IMR-90 (cell line): ENCODE data around the gene RALGPS1. TPM values are rescaled to one million over a fixed set of nuclear protein-coding genes. Genes with fewer than 3 reads are reported as not detected.

Experiments
- ATAC-seq: fragments of 200-7000 bp; cut with Tn5 transposase; 2 replicates; pipeline ENCODE4 v1.9.1; 2020; ENCODE audit warnings: low read depth, mild to moderate bottlenecking, moderate library complexity
- BruUV-seq: library from RNA; stranded (reverse); fragments of 400-500 nt; replicated peaks from 2 replicates; lab custom pipeline; 2021; lab: Mats Ljungman, UMichigan
- CTCF ChIA-PET: fragments of 300-600 bp; formaldehyde crosslinking; extraction: SDS; loops from one replicate; lab custom pipeline; 2021; ENCODE audit warnings: antibody characterized with exemption; lab: Yijun Ruan, JAX
- POLR2A ChIA-PET: fragments of 300-600 bp; sonication (Branson Sonifier 250); formaldehyde crosslinking; loops from one replicate; lab custom pipeline; 2022; ENCODE audit warnings: antibody characterized with exemption; ENCODE audit not compliant: unreplicated experiment; lab: Charles Lee
- DNase-seq: peaks from one replicate; pipeline ENCODE4 v3.0.0; 2013
- H2AFZ ChIP-seq: replicated peaks from 2 replicates; pipeline ENCODE3; 2013; ENCODE audit warnings: low read length, mild to moderate bottlenecking; ENCODE audit not compliant: poor library complexity
- H2AK5ac ChIP-seq: 2 replicates; pipeline ENCODE4 v1.6.1; 2013; ENCODE audit warnings: low read depth, low read length, inconsistent platforms
- H2AK9ac ChIP-seq: replicated peaks from 2 replicates; pipeline ENCODE3; 2013; ENCODE audit warnings: mild to moderate bottlenecking, low read depth, low read length, moderate library complexity; ENCODE audit not compliant: poor library complexity
- H2BK120ac ChIP-seq: 2 replicates; pipeline ENCODE4 v1.6.1; 2013; ENCODE audit warnings: low read depth, low read length, inconsistent platforms
- H2BK15ac ChIP-seq: 3 replicates; pipeline ENCODE4 v1.6.1; 2013; ENCODE audit warnings: low read depth, low read length, inconsistent platforms
- H2BK20ac ChIP-seq: 2 replicates; pipeline ENCODE4 v1.6.1; 2013; ENCODE audit warnings: low read depth, mild to moderate bottlenecking, inconsistent platforms, low read length, moderate library complexity
- H2BK5ac ChIP-seq: 2 replicates; pipeline ENCODE4 v1.6.1; 2013; ENCODE audit warnings: mild to moderate bottlenecking, low read depth, low read length, inconsistent platforms; ENCODE audit not compliant: poor library complexity, severe bottlenecking
- H3K14ac ChIP-seq: replicated peaks from 2 replicates; pipeline ENCODE4 v1.6.1; 2013; ENCODE audit warnings: low read depth, low read length, inconsistent platforms
- H3K18ac ChIP-seq: 2 replicates; pipeline ENCODE4 v1.6.1; 2013; ENCODE audit warnings: low read depth, low read length, control low read depth
- H3K23ac ChIP-seq: 2 replicates; pipeline ENCODE4 v1.6.1; 2013; ENCODE audit warnings: low read depth, low read length, inconsistent platforms
- H3K27ac ChIP-seq: 2 replicates; pipeline ENCODE4 v1.5.1; 2013; ENCODE audit warnings: mild to moderate bottlenecking, control low read depth, low read length; ENCODE audit not compliant: insufficient read depth
- H3K27me3 ChIP-seq: 2 replicates; pipeline ENCODE4 v1.6.1; 2013; ENCODE audit warnings: low read length; ENCODE audit not compliant: control insufficient read depth, insufficient read depth
- H3K36me3 ChIP-seq: 2 replicates; pipeline ENCODE4 v1.6.1; 2013; ENCODE audit warnings: low read length, mixed read lengths; ENCODE audit not compliant: control insufficient read depth, insufficient read depth
- H3K4ac ChIP-seq: 2 replicates; pipeline ENCODE4 v1.6.1; 2013; ENCODE audit warnings: low read depth, low read length, inconsistent platforms
- H3K4me1 ChIP-seq: 2 replicates; pipeline ENCODE4 v1.6.1; 2013; ENCODE audit warnings: low read length, mixed read lengths; ENCODE audit not compliant: control insufficient read depth, insufficient read depth
- H3K4me2 ChIP-seq: 2 replicates; pipeline ENCODE4 v1.6.1; 2013; ENCODE audit warnings: low read depth, mild to moderate bottlenecking, control low read depth, low read length, moderate library complexity
- H3K4me3 ChIP-seq: 2 replicates; pipeline ENCODE4 v1.5.1; 2013; ENCODE audit warnings: low read depth, mild to moderate bottlenecking, control low read depth, low read length, moderate library complexity; ENCODE audit not compliant: insufficient read depth
- H3K56ac ChIP-seq: 2 replicates; pipeline ENCODE4 v1.6.1; 2013; ENCODE audit warnings: low read length, inconsistent platforms; ENCODE audit not compliant: insufficient read depth; ENCODE audit errors: extremely low read depth
- H3K79me1 ChIP-seq, 2 experiments: 2 replicates each; pipeline ENCODE4 v1.6.1; 2013; ENCODE audit warnings: low read length in 2 of 2, inconsistent platforms in 1 of 2, low read depth in 1 of 2
- H3K9ac ChIP-seq: 2 replicates; pipeline ENCODE4 v1.6.1; 2013; ENCODE audit warnings: low read depth, low read length, control low read depth
- H3K9me1 ChIP-seq: 2 replicates; pipeline ENCODE4 v1.6.1; 2013; ENCODE audit warnings: low read length, inconsistent platforms; ENCODE audit not compliant: insufficient read depth
- H3K9me3 ChIP-seq: 2 replicates; pipeline ENCODE4 v1.6.1; 2013; ENCODE audit warnings: low read length; ENCODE audit not compliant: control insufficient read depth, insufficient read depth
- H4K20me1 ChIP-seq: 2 replicates; pipeline ENCODE4 v1.6.1; 2013; ENCODE audit warnings: low read length, inconsistent platforms; ENCODE audit not compliant: insufficient read depth
- H4K5ac ChIP-seq: 2 replicates; pipeline ENCODE4 v1.6.1; 2013; ENCODE audit warnings: mild to moderate bottlenecking, low read depth, low read length, control low read depth
- H4K8ac ChIP-seq, 2 experiments: 2 replicates each; pipeline ENCODE4 v1.6.1; 2013; ENCODE audit warnings: low read depth in 2 of 2, low read length in 2 of 2, control low read depth in 1 of 2, inconsistent platforms in 1 of 2
- H4K91ac ChIP-seq: 2 replicates; pipeline ENCODE4 v1.6.1; 2013; ENCODE audit warnings: low read depth, low read length, inconsistent platforms; ENCODE audit not compliant: insufficient read depth
- BHLHE40 ChIP-seq: fragments of 150-350 bp; IDR thresholded peaks from 2 replicates; pipeline ENCODE4 v1.6.1; 2016; ENCODE audit warnings: mild to moderate bottlenecking, low read depth, low read length
- CEBPB ChIP-seq: IDR thresholded peaks from 2 replicates; pipeline ENCODE4 v1.6.1; 2012; ENCODE audit warnings: low read depth, low read length, improper control_type of control experiment
- CHD1 ChIP-seq: IDR thresholded peaks from 2 replicates; pipeline ENCODE4 v1.6.1; 2012; ENCODE audit warnings: low read depth, low read length, improper control_type of control experiment
- FOS ChIP-seq: fragments of 150-350 bp; IDR thresholded peaks from 2 replicates; pipeline ENCODE4 v1.6.1; 2016; ENCODE audit warnings: low read depth, low read length
- MAFK ChIP-seq: IDR thresholded peaks from 2 replicates; pipeline ENCODE4 v1.6.1; 2012; ENCODE audit warnings: low read depth, low read length, improper control_type of control experiment
- MAZ ChIP-seq: IDR thresholded peaks from 2 replicates; pipeline ENCODE4 v1.6.1; 2012; ENCODE audit warnings: low read depth, mild to moderate bottlenecking, low read length, improper control_type of control experiment, moderate library complexity, borderline replicate concordance
- MXI1 ChIP-seq: IDR thresholded peaks from 2 replicates; pipeline ENCODE4 v1.6.1; 2012; ENCODE audit warnings: low read depth, mild to moderate bottlenecking, low read length, moderate library complexity, borderline replicate concordance
- NFE2L2 ChIP-seq: fragments of 150-350 bp; IDR thresholded peaks from 2 replicates; pipeline ENCODE4 v1.6.1; 2016; ENCODE audit warnings: low read depth, mild to moderate bottlenecking, low read length
- POLR2A ChIP-seq: IDR thresholded peaks from 2 replicates; pipeline ENCODE4 v1.6.1; 2012; ENCODE audit warnings: mild to moderate bottlenecking, low read depth, low read length
- RAD21 ChIP-seq: IDR thresholded peaks from 2 replicates; pipeline ENCODE4 v1.6.1; 2012; ENCODE audit warnings: low read length, improper control_type of control experiment
- RCOR1 ChIP-seq: IDR thresholded peaks from 2 replicates; pipeline ENCODE4 v1.6.1; 2012; ENCODE audit warnings: mild to moderate bottlenecking, low read length, improper control_type of control experiment; ENCODE audit not compliant: insufficient replicate concordance
- RFX5 ChIP-seq: IDR thresholded peaks from 2 replicates; pipeline ENCODE4 v1.8.0; 2012; ENCODE audit warnings: low read depth, mild to moderate bottlenecking, low read length, moderate library complexity
- SMC3 ChIP-seq: fragments of 150-350 bp; IDR thresholded peaks from 2 replicates; pipeline ENCODE4 v1.6.1; 2016; ENCODE audit warnings: low read depth, mild to moderate bottlenecking, antibody characterized with exemption, low read length, moderate library complexity
- WGBS, 2 experiments: methylation state at CpG; one replicate each; pipeline versions ENCODE4 v1.1.5 to v1.1.7; 2013; ENCODE audit warnings: missing lambda C conversion rate in 2 of 2; ENCODE audit not compliant: insufficient read length in 1 of 2; ENCODE audit errors: extremely low coverage in 2 of 2; 5-methylcytosine and 5-hydroxymethylcytosine counted together
- dilution Hi-C: fragments of 300-500 bp; cut with HindIII; formaldehyde crosslinking; loops from one replicate; pipeline ENCODE4 v1.14.3; 2018; ENCODE audit warnings: low sequenced_read_pairs; ENCODE audit not compliant: unreplicated experiment
- in situ Hi-C: fragments of 300-500 bp; cut with MboI; formaldehyde crosslinking; loops from 3 replicates; pipeline ENCODE4 v1.14.3; 2019; ENCODE audit warnings: low sequenced_read_pairs, inconsistent platforms, mixed read lengths
- intact Hi-C: fragments of 100-400 bp; cut with micrococcal nuclease; formaldehyde crosslinking; loops from 2 replicates; pipeline ENCODE4 v1.10.0; 2022
- polyA plus RNA-seq, 3 experiments: library from polyadenylated mRNA; depleted of rRNA; stranded (reverse); fragments of >200 nt; gene quantifications; 2 replicates each; pipeline ENCODE4 v1.2.3, GENCODE V29; 2012; ENCODE audit warnings: low replicate concordance in 1 of 3
- total RNA-seq: library from RNA; depleted of rRNA; stranded (reverse); fragments of >200 nt; gene quantifications from 2 replicates; pipeline ENCODE4 v1.2.3, GENCODE V29; 2012
- TF ChIP-seq, protein P1 (sequence below): fragments of 150-350 bp; IDR thresholded peaks from 2 replicates; pipeline ENCODE4 v1.6.1; 2016; ENCODE audit warnings: low read depth, mild to moderate bottlenecking, low read length, moderate library complexity, borderline replicate concordance
- TF ChIP-seq, protein P2 (sequence below): conservative IDR thresholded peaks from 2 replicates; pipeline ENCODE4 v1.5.1; 2012; ENCODE audit warnings: mild to moderate bottlenecking, low read depth, low read length, improper control_type of control experiment
- TF ChIP-seq, protein P3 (sequence below): fragments of 150-350 bp; IDR thresholded peaks from 2 replicates; pipeline ENCODE4 v1.6.1; 2017; ENCODE audit warnings: mild to moderate bottlenecking, antibody characterized with exemption, low read length, low read depth

Gene RALGPS1
- total and polyA plus RNA-seq, 2 of the 4 experiments (the other 2 are of a cell fraction), result 0.90 to 2.8 TPM

DNA sequence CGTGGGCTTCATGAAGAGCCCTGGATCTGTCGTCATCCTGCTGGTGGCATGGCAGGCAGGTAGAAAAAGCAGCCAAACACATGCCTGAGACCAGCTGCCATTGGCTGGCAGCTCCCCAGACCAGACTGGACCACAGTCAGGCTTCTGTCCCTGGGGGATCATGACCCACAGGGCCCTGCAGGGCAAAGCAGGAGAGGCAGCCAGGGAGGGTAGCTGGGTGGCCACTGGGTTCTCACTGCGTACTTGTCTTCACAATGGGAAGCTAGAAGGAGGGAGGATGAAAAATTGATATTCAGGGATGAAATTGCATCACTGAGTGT is 282.2 kb downstream of the RALGPS1 start:
- no peak overlapping the region for H2BK5ac ChIP-seq
- CTCF ChIA-PET, result interaction anchor here (0.5 to 0.6 kb wide), 2 partner anchors 100 to 298 kb away, joined by 3 to 5 read pairs; no protein-coding TSS in a partner anchor
- no peak overlapping the region for H3K9ac ChIP-seq
- peak overlapping the region; percentile 51; the same call in 1 of the 2 replicates for H3K4ac ChIP-seq
- no peak overlapping the region for H4K5ac ChIP-seq
- TF ChIP-seq MXI1 (no peak), NFE2L2 (no peak), MAZ (no peak), SMC3 (no peak), CHD1 (no peak), RCOR1 (no peak), CEBPB (no peak), MAFK (no peak), RFX5 (no peak), BHLHE40 (no peak), POLR2A (no peak), RAD21 (no peak), FOS (no peak)
- TF ChIP-seq, protein P1, sequence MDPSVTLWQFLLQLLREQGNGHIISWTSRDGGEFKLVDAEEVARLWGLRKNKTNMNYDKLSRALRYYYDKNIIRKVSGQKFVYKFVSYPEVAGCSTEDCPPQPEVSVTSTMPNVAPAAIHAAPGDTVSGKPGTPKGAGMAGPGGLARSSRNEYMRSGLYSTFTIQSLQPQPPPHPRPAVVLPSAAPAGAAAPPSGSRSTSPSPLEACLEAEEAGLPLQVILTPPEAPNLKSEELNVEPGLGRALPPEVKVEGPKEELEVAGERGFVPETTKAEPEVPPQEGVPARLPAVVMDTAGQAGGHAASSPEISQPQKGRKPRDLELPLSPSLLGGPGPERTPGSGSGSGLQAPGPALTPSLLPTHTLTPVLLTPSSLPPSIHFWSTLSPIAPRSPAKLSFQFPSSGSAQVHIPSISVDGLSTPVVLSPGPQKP, result no peak
- TF ChIP-seq, protein P2, sequence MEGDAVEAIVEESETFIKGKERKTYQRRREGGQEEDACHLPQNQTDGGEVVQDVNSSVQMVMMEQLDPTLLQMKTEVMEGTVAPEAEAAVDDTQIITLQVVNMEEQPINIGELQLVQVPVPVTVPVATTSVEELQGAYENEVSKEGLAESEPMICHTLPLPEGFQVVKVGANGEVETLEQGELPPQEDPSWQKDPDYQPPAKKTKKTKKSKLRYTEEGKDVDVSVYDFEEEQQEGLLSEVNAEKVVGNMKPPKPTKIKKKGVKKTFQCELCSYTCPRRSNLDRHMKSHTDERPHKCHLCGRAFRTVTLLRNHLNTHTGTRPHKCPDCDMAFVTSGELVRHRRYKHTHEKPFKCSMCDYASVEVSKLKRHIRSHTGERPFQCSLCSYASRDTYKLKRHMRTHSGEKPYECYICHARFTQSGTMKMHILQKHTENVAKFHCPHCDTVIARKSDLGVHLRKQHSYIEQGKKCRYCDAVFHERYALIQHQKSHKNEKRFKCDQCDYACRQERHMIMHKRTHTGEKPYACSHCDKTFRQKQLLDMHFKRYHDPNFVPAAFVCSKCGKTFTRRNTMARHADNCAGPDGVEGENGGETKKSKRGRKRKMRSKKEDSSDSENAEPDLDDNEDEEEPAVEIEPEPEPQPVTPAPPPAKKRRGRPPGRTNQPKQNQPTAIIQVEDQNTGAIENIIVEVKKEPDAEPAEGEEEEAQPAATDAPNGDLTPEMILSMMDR, result no peak
- TF ChIP-seq, protein P3, sequence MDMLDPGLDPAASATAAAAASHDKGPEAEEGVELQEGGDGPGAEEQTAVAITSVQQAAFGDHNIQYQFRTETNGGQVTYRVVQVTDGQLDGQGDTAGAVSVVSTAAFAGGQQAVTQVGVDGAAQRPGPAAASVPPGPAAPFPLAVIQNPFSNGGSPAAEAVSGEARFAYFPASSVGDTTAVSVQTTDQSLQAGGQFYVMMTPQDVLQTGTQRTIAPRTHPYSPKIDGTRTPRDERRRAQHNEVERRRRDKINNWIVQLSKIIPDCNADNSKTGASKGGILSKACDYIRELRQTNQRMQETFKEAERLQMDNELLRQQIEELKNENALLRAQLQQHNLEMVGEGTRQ, result no peak
- H2AK9ac ChIP-seq, result no peak overlapping the region
- 0 out of 2 replicates have a peak overlapping the region, but pooled peaks have one; percentile 48 for H2BK120ac ChIP-seq
- H2BK20ac ChIP-seq, result no peak overlapping the region
- H3K56ac ChIP-seq, result no peak overlapping the region
- H4K20me1 ChIP-seq, result no peaks in the 10 kb centered on the region
- DNase-seq, result no peak
- H2BK15ac ChIP-seq, result no peak overlapping the region
- WGBS, 2 experiments, result 50% methylated on average over 2 of the region's 3 CpGs; no CpG with 5 or more reads in 1 of the 2 experiments
- no peak overlapping the region for H3K4me3 ChIP-seq
- BruUV-seq, result no TSS peak
- in situ Hi-C loops (loop anchor here (5.0 to 10.0 kb wide), 2 partner anchors 232 to 254 kb away; no protein-coding TSS in a partner anchor), intact Hi-C loops (loop anchor here (5.0 kb wide), 1 partner anchor 94 kb away; no protein-coding TSS in a partner anchor), dilution Hi-C loops (no loop called here)
- no peak overlapping the region for H3K23ac ChIP-seq
- peaks cover 12% of the 10 kb centered on the region; the same call in 1 of the 2 replicates for H3K9me1 ChIP-seq
- no peak overlapping the region for H4K91ac ChIP-seq
- H3K79me1 ChIP-seq, result no peaks in the 10 kb centered on the region
- peak overlapping the region; percentile 2; the same call in 1 of the 2 replicates for H2AK5ac ChIP-seq
- POLR2A ChIA-PET, result no interaction called here
- H2AFZ ChIP-seq, result no peak overlapping the region
- no peak overlapping the region for H3K14ac ChIP-seq
- no peak overlapping the region; the same call in 1 of the 2 replicates for H3K18ac ChIP-seq
- H3K9me3 ChIP-seq, result no peaks in the 10 kb centered on the region
- H3K27ac ChIP-seq, result no peak overlapping the region
- peaks cover 14% of the 10 kb centered on the region; the same call in 1 of the 2 replicates for H3K4me1 ChIP-seq
- no peak overlapping the region for H4K8ac ChIP-seq
- H3K27me3 ChIP-seq, result no peaks in the 10 kb centered on the region
- H3K36me3 ChIP-seq, result no peaks in the 10 kb centered on the region
- H3K4me2 ChIP-seq, result no peak overlapping the region
- ATAC-seq, result no peak
